Testis (tissue), 3 donors: ENCODE measurements around the gene TMEM178B. TPM values are rescaled to one million over a fixed set of nuclear protein-coding genes. Genes with fewer than 3 reads are reported as not detected.

ENCODE experiments used
- DNase-seq: peaks from one replicate; pipeline ENCODE4 v3.0.0-alpha.2; 2019
- H3K27ac ChIP-seq, 2 donors: fragments of 200-600 bp; sonication (generic); one replicate each; pipeline ENCODE4 v1.5.1; 2019
- H3K27me3 ChIP-seq: fragments of 200-600 bp; sonication (generic); one replicate; pipeline ENCODE4 v1.5.1; 2019
- H3K36me3 ChIP-seq: fragments of 200-600 bp; sonication (generic); one replicate; pipeline ENCODE4 v1.5.1; 2017; ENCODE audit warnings: low read depth; ENCODE audit errors: missing control alignments
- H3K4me1 ChIP-seq: fragments of 200-600 bp; sonication (generic); one replicate; pipeline ENCODE4 v1.5.1; 2019
- H3K4me3 ChIP-seq, 2 donors: fragments of 200-600 bp; sonication (generic); one replicate each; pipeline ENCODE4 v1.5.1; 2017 to 2019
- H3K9me3 ChIP-seq: fragments of 200-600 bp; sonication (generic); one replicate; pipeline ENCODE4 v1.5.1; 2017
- CTCF ChIP-seq, 3 experiments: fragments of 450-650 bp in 2 of 3; fragments of 200-600 bp in 1 of 3; sonication (generic) in 1 of 3; IDR thresholded peaks; one replicate each; pipeline ENCODE4 v1.5.1; 2016 to 2019; ENCODE audit warnings: antibody characterized with exemption in 3 of 3, mild to moderate bottlenecking in 2 of 3, moderate library complexity in 1 of 3
- POLR2A ChIP-seq: fragments of 450-650 bp; IDR thresholded peaks from one replicate; pipeline ENCODE4 v1.6.1; 2017; ENCODE audit warnings: antibody characterized with exemption, mild to moderate bottlenecking, moderate library complexity
- WGBS, 2 donors: methylation state at CpG; one replicate each; pipeline ENCODE4 v1.1.5; 2018; 5-methylcytosine and 5-hydroxymethylcytosine counted together
- intact Hi-C: fragments of 100-400 bp; cut with DNase I; formaldehyde crosslinking; loops from one replicate; pipeline ENCODE4 v1.15.1; 2023; ENCODE audit warnings: low total_unique reads
- polyA plus RNA-seq: library from polyadenylated mRNA; stranded (reverse); fragments of 350-450 nt; fragmentation: Illumina TruSeq; extraction: RNeasy Lipid Tissue Mini Kit (QIAGEN cat#74804); gene quantifications from one replicate; pipeline ENCODE4 v1.2.3, GENCODE V29; 2014; ENCODE audit warnings: low read depth, low replicate concordance; ENCODE audit not compliant: insufficient read depth
- total RNA-seq, 2 donors: library from RNA; depleted of rRNA; stranded (reverse); fragments of >200 nt; gene quantifications; one replicate each; pipeline ENCODE4 v1.2.3, GENCODE V29; 2016

The TMEM178B gene
- total and polyA plus RNA-seq, 3 donors from 2014 or later: 1.7 to 7.2 (median 2.0) TPM

DNA sequence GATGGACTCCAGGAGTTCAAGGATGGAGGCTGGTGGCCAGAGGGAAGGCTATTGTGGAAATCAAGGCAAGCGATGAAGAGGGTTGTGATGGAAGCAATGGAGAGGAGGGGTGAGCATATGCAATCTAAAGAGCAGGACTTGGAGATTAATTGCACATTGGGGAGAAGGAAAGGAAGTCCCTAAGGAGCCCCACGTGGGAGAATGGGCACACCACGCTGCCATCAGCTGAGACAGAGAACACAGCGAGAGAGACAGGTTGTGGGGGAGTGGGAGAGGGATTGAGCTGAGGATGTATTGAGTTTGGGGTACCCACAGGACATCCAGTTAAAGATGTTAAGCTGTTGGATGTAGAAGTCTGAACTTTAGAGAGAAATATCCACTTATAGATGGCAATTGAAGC lies 73.6 kb downstream of the TMEM178B start:
- Histone ChIP-seq H3K4me1 (no peaks in the 10 kb centered on the region), H3K9me3 (no peaks in the 10 kb centered on the region), H3K4me3 (no peak overlapping the region), H3K27ac (no peak overlapping the region), H3K27me3 (no peaks in the 10 kb centered on the region), H3K36me3 (no peaks in the 10 kb centered on the region)
- no peak for DNase-seq
- TF ChIP-seq CTCF (IDR thresholded peaks at IDR 0.05): no peak
- no peak for TF ChIP-seq POLR2A
- intact Hi-C loops: no loop called here
- WGBS, 2 donors: 79 to 94% methylated on average over 4 of the region's 4 CpGs

- intact Hi-C loops: no loop called here
- H3K4me1 ChIP-seq: no peaks in the 10 kb centered on the region
- TF ChIP-seq POLR2A (no peak), CTCF (IDR thresholded peaks at IDR 0.05) (no peak)
- no peak overlapping the region for H3K27ac ChIP-seq
- no peak for DNase-seq
- H3K4me3 ChIP-seq: no peak overlapping the region
- 61 to 70% methylated on average over 2 of the region's 2 CpGs for WGBS, 2 donors
- no peaks in the 10 kb centered on the region for H3K36me3 ChIP-seq
- no peaks in the 10 kb centered on the region for H3K9me3 ChIP-seq
- H3K27me3 ChIP-seq: no peaks in the 10 kb centered on the region
Observed at GRCh38 chr7:141150465-141150864, 76.6 kb downstream of the TMEM178B start.

DNA sequence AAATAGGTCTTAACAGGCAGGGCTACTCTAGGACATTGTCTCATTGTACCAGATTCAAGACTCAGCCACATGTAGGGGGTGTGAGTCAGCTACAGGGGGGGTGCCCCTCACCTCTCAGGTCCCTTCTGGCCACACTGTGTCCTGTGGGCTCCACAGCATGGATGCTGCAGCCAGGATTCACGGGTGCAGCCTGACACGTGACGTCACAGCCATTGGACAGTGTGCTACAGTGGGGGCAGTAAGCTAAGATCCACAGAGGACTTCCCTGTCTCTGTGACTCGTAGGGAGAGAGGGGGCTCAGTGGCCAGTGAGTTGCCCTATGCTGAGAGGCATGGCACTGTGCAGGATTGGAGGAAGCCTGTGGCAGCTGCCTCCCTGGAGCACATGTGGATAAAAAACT lies 77.9 kb downstream of the TMEM178B start:
- Histone ChIP-seq H3K9me3 (no peaks in the 10 kb centered on the region), H3K27me3 (no peaks in the 10 kb centered on the region), H3K36me3 (no peaks in the 10 kb centered on the region), H3K4me1 (no peaks in the 10 kb centered on the region), H3K4me3 (no peak overlapping the region), H3K27ac (no peak overlapping the region)
- TF ChIP-seq CTCF (IDR thresholded peaks at IDR 0.05) (no peak), POLR2A (no peak)
- intact Hi-C loops: no loop called here
- WGBS, 2 donors: 78 to 83% methylated on average over 3 to 4 of the region's 4 CpGs
- no peak for DNase-seq

GRCh38 chr7:141153231-141153630 lies 79.4 kb downstream of the TMEM178B start:
- no peak overlapping the region for H3K27ac ChIP-seq
- no peak overlapping the region for H3K4me3 ChIP-seq
- no peak for DNase-seq
- H3K9me3 ChIP-seq: no peaks in the 10 kb centered on the region
- intact Hi-C loops: no loop called here
- no peaks in the 10 kb centered on the region for H3K4me1 ChIP-seq
- no peaks in the 10 kb centered on the region for H3K27me3 ChIP-seq
- no peak for TF ChIP-seq CTCF (IDR thresholded peaks at IDR 0.05)
- TF ChIP-seq POLR2A: no peak
- no peaks in the 10 kb centered on the region for H3K36me3 ChIP-seq
- 46 to 47% methylated on average over 3 of the region's 3 CpGs for WGBS, 2 donors

GRCh38 chr7:141154131-141154732 lies 80.4 kb downstream of the TMEM178B start:
- H3K4me1 ChIP-seq: no peaks in the 10 kb centered on the region
- no peak for TF ChIP-seq POLR2A
- no peak for TF ChIP-seq CTCF (IDR thresholded peaks at IDR 0.05)
- no peak for DNase-seq
- no peaks in the 10 kb centered on the region for H3K36me3 ChIP-seq
- H3K27ac ChIP-seq: no peak overlapping the region
- no peak overlapping the region for H3K4me3 ChIP-seq
- no peaks in the 10 kb centered on the region for H3K9me3 ChIP-seq
- no peaks in the 10 kb centered on the region for H3K27me3 ChIP-seq
- intact Hi-C loops: no loop called here
- 75 to 82% methylated on average over 6 of the region's 6 CpGs for WGBS, 2 donors
